NCI-H345 treated with DMSO at 0.1 percent for 48 hours (cell line): Measurements from ENCODE around the gene FNBP1.
A peak's percentile ranks its signal among the peaks of the same experiment; 100 is the strongest.

Source experiments
- DNase-seq: peaks from one replicate; lab custom pipeline; 2025; ENCODE audit not compliant: unreplicated experiment; lab: John Stamatoyannopoulos, UW

FNBP1 gene

DNA sequence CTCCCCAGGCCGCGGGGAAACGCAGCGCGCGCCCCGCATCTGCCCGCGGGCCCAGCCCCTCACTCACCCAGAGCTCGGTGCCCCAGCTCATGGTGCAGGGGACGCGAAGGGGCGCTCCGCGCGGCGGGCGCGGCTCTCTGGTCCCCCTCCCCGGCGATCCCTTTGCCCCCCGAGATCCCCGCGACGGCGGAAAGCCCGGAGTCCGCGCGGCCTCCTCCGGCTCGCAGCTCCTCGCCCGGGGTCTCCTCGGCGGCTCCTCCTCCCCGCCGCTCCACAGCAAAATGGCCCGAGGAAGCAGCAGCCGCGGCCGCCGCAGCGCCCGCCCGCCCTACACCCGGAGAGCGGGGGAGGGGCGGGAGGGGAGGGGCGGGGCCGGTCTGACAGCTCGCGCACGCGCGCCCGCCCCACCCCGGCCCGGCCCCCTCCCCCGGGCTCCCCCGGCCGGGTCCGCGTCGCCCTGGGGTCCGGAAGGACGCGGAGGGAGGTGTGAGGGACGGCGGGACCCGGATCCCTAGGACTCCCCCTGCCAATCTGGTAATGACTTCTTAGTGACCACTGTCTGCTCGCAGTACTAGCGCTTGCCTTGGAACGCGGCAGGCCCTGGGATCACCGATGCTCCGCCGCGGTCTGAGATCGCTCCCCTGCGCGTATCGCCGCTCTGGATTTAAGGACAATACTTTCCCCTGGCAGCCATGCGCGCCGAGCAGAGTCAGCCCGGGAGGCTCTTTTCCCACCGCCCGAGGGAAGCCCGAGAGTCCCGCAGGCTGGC lies at the start of gene FNBP1:
FNBP1 (minus strand) TSS at position 305 of the 769 bp plus-strand sequence; CDS start at position 91, 214 bp downstream.
- peak; percentile 49 for DNase-seq

DNA sequence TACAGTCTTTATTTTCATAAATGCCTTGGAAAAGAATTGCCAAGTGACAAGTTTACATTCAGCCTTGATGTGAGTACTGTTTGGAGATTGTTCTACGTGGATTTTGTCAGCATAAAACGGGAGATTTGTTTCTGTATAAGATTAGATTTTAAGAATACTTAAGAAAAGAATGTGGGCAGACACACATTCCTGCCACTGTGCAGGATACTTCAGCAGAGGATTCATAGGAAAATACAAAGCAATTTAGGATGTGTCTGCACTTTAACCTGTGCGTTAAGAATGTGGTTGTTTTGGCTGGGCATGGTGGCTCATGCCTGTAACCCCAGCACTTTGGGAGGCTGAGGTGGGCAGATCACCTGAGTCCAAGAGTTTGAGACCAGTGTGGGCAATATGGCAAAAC lies 47.9 kb upstream of the FNBP1 start:
- no peak for DNase-seq

DNA sequence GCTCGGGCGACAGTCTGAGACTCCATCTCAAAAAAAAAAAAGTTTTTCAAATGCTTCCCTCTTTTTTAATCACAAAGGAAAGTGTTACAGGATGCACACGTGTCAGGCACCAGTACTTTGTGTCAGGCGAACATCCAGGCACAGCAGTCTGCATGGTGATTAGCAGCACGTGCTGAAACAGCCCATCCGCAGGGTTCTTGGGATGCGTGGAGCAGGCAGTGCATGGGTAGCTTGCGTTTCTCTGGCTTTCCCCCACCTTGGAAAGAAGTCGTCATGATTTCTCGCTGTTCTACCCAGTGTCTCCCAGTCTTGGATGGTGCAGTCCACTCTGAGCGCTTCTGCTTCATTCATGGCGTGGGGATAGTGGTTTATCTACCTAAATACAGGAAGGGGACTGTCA lies 46.2 kb upstream of the FNBP1 start:
- DNase-seq = no peak

GRCh38 chr9:130088051-130088450 lies 45.1 kb upstream of the FNBP1 start:
- DNase-seq = no peak

GRCh38 chr9:130084337-130084736 lies 41.3 kb upstream of the FNBP1 start:
- no peak for DNase-seq

DNA sequence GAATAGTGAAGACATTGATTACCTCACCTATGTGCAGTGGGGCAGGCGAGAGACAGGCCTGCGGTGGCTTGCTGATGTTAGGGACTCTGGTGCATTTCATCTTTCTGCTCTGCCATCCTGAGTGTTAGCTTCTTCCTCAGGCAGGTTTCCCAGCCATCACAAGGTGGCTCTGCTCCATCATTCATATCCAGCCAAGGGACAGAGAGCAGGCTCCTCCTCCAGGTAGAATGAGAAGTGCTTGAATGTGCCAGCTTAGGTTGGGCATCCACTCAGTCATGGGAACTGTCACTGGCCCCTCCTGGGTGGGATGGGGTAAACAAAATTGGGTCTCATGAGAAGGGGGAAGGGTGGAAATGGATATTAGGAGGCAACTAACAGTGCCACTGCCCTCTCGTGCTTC lies 35.6 kb upstream of the FNBP1 start:
- no peak for DNase-seq

- DNase-seq = no peak
Measured at GRCh38 chr9:130073373-130073772, 30.4 kb upstream of the FNBP1 start.

DNA sequence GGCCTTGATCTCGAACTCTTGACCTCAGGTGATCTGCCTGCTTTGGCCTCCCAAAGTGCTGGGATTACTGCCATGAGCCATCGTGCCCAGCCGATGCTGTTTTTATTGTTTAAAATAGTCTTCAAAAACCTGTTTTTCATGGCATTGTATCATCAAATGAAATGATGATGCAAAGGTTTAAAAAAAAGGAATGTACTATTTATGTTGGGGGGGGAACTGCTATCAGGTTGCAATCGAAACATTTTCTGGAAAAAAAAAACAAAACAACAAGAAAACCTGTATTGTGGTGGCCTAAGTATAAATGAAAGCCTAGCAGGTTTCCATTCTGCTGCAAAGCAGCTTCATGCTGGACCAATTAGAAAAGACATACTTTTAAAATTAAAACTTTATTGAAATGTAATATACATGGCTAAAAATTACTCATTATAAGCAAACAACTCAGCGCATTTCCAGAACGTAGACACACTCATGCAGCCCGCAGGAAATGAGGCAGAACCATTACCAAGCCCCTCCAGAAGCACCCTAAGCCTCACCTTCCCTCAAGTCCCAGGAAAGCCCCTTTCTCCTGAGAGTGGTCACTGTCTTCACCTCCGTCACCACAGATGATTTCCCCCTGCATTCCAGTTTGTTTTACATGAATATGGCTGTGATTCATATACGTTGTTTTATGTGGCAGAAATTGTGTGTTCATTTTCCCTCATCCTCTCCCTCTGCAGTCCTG lies 29.7 kb upstream of the FNBP1 start:
- no peak for DNase-seq

- no peak for DNase-seq
Measured at GRCh38 chr9:130069048-130069447, 26.1 kb upstream of the FNBP1 start.

GRCh38 chr9:130064621-130065020 lies 21.6 kb upstream of the FNBP1 start:
- no peak for DNase-seq

DNA sequence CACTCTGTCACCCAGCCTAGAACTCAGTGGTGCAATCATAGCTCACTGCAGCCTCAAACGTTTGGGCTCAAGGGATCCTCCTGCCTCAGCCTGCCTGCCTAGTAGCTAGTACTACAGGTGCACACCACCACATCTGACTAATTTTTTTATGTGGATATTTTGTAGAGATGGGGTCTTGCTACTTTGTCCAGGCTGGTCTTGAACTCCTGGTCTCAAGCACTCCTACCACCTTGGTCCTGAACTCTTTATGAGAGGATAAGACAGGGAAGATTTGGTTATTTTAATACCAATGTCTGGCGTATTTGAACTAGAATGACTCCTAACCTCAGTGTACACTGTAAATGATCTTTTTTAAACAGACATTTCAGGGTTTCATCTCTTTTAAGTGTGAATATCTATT lies 19.8 kb upstream of the FNBP1 start:
- DNase-seq = no peak

- DNase-seq = no peak
Measured at GRCh38 chr9:130060296-130060695, 17.3 kb upstream of the FNBP1 start.

DNA sequence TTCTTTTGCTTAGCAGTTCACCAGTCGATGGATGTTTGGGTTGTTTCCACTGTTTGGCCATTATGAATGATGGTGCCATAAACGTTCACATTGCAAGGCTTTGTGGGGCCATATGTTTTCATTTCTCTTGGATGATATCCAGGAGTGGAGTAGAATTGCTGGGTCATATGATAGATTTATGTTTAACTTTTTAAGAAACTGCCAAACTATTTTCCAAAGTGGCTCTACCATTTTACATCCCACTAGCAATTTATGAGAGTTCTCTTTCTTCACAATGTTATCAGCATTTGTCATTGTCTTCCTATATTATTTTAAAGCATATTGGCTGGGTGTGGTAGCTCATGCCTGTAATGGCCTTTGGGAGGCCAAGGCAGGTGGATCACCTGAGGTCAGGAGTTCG lies 15.9 kb upstream of the FNBP1 start:
- DNase-seq = no peak

DNA sequence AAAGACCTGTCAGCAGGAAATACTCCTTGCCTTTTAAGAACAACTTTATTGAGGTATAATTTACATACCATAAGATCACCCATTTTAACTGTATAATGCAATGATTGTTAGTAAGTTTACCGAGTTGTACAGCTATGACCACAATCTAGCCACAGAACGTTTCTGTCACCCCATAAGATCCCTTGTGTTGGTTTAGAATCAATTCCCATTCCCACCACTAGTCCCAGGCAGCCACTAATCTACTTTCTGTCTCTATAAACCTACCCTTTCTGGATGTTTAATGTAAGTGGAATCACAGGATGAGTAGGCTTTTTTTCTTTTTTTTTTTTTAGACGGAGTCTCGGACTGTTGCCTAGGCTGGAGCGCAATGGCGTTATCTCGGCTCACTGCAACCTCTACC lies 15.2 kb upstream of the FNBP1 start:
- no peak for DNase-seq

DNA sequence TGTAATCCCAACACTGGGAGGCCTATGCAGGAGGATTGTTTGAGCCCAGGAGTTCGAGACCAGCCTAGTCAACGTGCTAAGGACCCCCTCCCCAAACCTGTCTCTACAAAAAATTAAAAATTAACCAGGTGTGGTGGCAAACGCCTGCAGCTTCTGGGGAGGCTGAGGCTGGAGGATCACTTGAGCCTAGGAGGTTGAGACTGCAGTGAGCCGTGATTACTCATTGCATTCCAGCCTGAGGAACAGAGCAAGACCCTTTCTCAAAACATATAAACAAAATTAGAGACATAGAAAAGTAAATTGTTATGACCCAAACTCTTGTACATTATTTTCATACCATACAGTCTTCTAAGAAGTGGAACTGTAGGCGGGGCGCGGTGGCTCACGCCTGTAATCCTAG lies 11.8 kb upstream of the FNBP1 start:
- no peak for DNase-seq

GRCh38 chr9:130054325-130054786 lies 11.4 kb upstream of the FNBP1 start:
- no peak for DNase-seq

- peak; percentile 56 for DNase-seq
Measured at GRCh38 chr9:130053504-130054324, 10.7 kb upstream of the FNBP1 start, which contains the start of gene GPR107. Gene GPR107, plus strand, starts transcription at chr9:130053906. Its CDS starts 27 bp downstream, at chr9:130053933.

- no peak for DNase-seq
Measured at GRCh38 chr9:130053109-130053503, 10.1 kb upstream of the FNBP1 start.

GRCh38 chr9:130051855-130052254 lies 8.9 kb upstream of the FNBP1 start:
- no peak for DNase-seq

- DNase-seq = no peak
Measured at GRCh38 chr9:130050462-130050861, 7.5 kb upstream of the FNBP1 start.

DNA sequence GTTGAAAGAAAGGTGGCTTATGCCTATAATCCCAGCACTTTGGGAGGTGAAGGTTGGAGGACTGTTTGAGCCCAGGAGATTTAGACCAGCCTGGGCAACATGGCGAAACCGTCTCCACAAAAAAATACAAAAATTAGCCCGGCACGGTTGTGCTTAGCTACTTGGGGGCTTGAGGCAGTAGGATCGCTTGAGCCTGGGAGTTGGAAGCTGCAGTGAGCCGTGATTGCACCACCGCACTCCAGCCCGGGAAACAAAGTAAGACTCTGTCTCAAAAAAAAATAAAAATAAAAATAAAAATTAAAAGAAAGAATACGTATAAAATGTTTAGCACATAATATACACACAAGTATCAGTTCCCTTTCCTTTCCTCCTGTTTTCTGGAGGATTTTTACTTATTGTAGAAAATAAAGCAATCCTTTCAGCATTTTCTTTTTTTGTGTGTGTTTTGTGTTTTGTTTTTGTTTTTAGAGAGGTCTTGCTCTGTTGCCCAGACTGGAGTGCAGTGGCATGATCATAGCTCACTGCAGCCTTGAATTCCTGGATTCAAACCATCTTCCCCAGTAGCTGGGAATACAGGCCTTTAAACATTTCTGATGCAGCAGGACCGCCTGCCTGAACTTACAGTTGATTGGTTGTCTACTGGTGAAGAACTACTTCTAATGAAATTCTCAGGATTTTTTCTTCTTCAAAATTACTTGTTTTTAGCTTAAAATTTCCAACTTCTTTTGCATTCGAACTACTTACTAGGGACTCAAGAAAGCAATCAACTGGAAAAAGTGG lies 6.6 kb upstream of the FNBP1 start:
- DNase-seq = no peak
